ENCODE measurements around the gene UTP20.
"Not testable (repeated sequence)": the region's sequence is repeated elsewhere in the genome, so short reads cannot be mapped to it uniquely, and the experiment has no call there.

Gene UTP20

GRCh38 chr12:101361455-101361854 is 81.5 kb downstream of the UTP20 start:
- WGBS, 2 experiments: 92 to 95% methylated on average over 7 to 8 of the region's 8 CpGs
- peaks cover 6% of the 10 kb centered on the region for H3K36me3 ChIP-seq (ENCODE audit: control insufficient read depth, insufficient read depth, low read length)

GRCh38 chr12:101368016-101368415 is 88.1 kb downstream of the UTP20 start:
- Histone ChIP-seq H3K27me3 (ENCODE audit: control insufficient read depth, insufficient read depth, low read length, poor library complexity, severe bottlenecking) (no peaks in the 10 kb centered on the region), H3K4me1 (ENCODE audit: control insufficient read depth, insufficient read depth, low read length) (no peaks in the 10 kb centered on the region), H3K36me3 (ENCODE audit: control insufficient read depth, insufficient read depth, low read length) (peaks cover 5% of the 10 kb centered on the region), H3K27ac (ENCODE audit: insufficient read depth, low read depth, low read length, poor library complexity, severe bottlenecking) (no peak overlapping the region), H3K9me3 (ENCODE audit: control insufficient read depth, low read length) (no peaks in the 10 kb centered on the region), H3K4me3 (ENCODE audit: insufficient read depth, low read depth, low read length) (no peak overlapping the region)
- WGBS, 2 experiments: 93 to 94% methylated on average over 6 of the region's 6 CpGs

More at GRCh38 chr12:101361455-101361854, 81.5 kb downstream of the UTP20 start:
- H3K9me3 ChIP-seq (ENCODE audit: control insufficient read depth, low read length): no peaks in the 10 kb centered on the region
- no peak overlapping the region for H3K27ac ChIP-seq (ENCODE audit: insufficient read depth, low read depth, low read length, poor library complexity, severe bottlenecking)
- no peak overlapping the region for H3K4me3 ChIP-seq (ENCODE audit: insufficient read depth, low read depth, low read length)
- no peaks in the 10 kb centered on the region for H3K4me1 ChIP-seq (ENCODE audit: control insufficient read depth, insufficient read depth, low read length)
- no peaks in the 10 kb centered on the region for H3K27me3 ChIP-seq (ENCODE audit: control insufficient read depth, insufficient read depth, low read length, poor library complexity, severe bottlenecking)

- H3K36me3 ChIP-seq (ENCODE audit: control insufficient read depth, insufficient read depth, low read length): peaks cover 5% of the 10 kb centered on the region
- H3K4me1 ChIP-seq (ENCODE audit: control insufficient read depth, insufficient read depth, low read length): no peaks in the 10 kb centered on the region
- H3K27me3 ChIP-seq (ENCODE audit: control insufficient read depth, insufficient read depth, low read length, poor library complexity, severe bottlenecking): no peaks in the 10 kb centered on the region
- no peaks in the 10 kb centered on the region for H3K9me3 ChIP-seq (ENCODE audit: control insufficient read depth, low read length)
- H3K4me3 ChIP-seq (ENCODE audit: insufficient read depth, low read depth, low read length): no peak overlapping the region
- H3K27ac ChIP-seq (ENCODE audit: insufficient read depth, low read depth, low read length, poor library complexity, severe bottlenecking): no peak overlapping the region
- 100% methylated on average over 1 of the region's 1 CpG; no CpG with 5 or more reads in 1 of the 2 experiments for WGBS, 2 experiments
These were observed 92.5 kb downstream of the UTP20 start for GRCh38 chr12:101372431-101372830.

GRCh38 chr12:101375573-101375972 is 95.7 kb downstream of the UTP20 start:
- no peak overlapping the region for H3K4me3 ChIP-seq (ENCODE audit: insufficient read depth, low read depth, low read length)
- 95 to 100% methylated on average over 2 to 5 of the region's 5 CpGs for WGBS, 2 experiments
- H3K9me3 ChIP-seq (ENCODE audit: control insufficient read depth, low read length): no peaks in the 10 kb centered on the region
- no peaks in the 10 kb centered on the region for H3K4me1 ChIP-seq (ENCODE audit: control insufficient read depth, insufficient read depth, low read length)
- H3K36me3 ChIP-seq (ENCODE audit: control insufficient read depth, insufficient read depth, low read length): peaks cover 5% of the 10 kb centered on the region
- no peaks in the 10 kb centered on the region for H3K27me3 ChIP-seq (ENCODE audit: control insufficient read depth, insufficient read depth, low read length, poor library complexity, severe bottlenecking)
- H3K27ac ChIP-seq (ENCODE audit: insufficient read depth, low read depth, low read length, poor library complexity, severe bottlenecking): no peak overlapping the region

- no peaks in the 10 kb centered on the region for H3K27me3 ChIP-seq (ENCODE audit: control insufficient read depth, insufficient read depth, low read length, poor library complexity, severe bottlenecking)
- H3K4me1 ChIP-seq (ENCODE audit: control insufficient read depth, insufficient read depth, low read length): no peaks in the 10 kb centered on the region
- H3K27ac ChIP-seq (ENCODE audit: insufficient read depth, low read depth, low read length, poor library complexity, severe bottlenecking): no peak overlapping the region
- peaks cover 5% of the 10 kb centered on the region for H3K36me3 ChIP-seq (ENCODE audit: control insufficient read depth, insufficient read depth, low read length)
- H3K4me3 ChIP-seq (ENCODE audit: insufficient read depth, low read depth, low read length): no peak overlapping the region
- H3K9me3 ChIP-seq (ENCODE audit: control insufficient read depth, low read length): no peaks in the 10 kb centered on the region
These were observed 99.2 kb downstream of the UTP20 start for GRCh38 chr12:101379149-101379548.

- H3K4me1 ChIP-seq (ENCODE audit: control insufficient read depth, insufficient read depth, low read length); H3K27ac ChIP-seq (ENCODE audit: insufficient read depth, low read depth, low read length, poor library complexity, severe bottlenecking); H3K4me3 ChIP-seq (ENCODE audit: insufficient read depth, low read depth, low read length); H3K27me3 ChIP-seq (ENCODE audit: control insufficient read depth, insufficient read depth, low read length, poor library complexity, severe bottlenecking); H3K9me3 ChIP-seq (ENCODE audit: control insufficient read depth, low read length): not testable (repeated sequence)
- WGBS, 2 experiments: no CpG with 5 or more reads among the region's 3 CpGs
- H3K36me3 ChIP-seq (ENCODE audit: control insufficient read depth, insufficient read depth, low read length): peaks cover 33% of the 10 kb centered on the region
These were observed 111.3 kb downstream of the UTP20 start for GRCh38 chr12:101391181-101391580.

- Histone ChIP-seq H3K36me3 (ENCODE audit: control insufficient read depth, insufficient read depth, low read length) (no peaks in the 10 kb centered on the region), H3K9me3 (ENCODE audit: control insufficient read depth, low read length) (no peaks in the 10 kb centered on the region), H3K4me1 (ENCODE audit: control insufficient read depth, insufficient read depth, low read length) (peaks cover 7% of the 10 kb centered on the region), H3K4me3 (ENCODE audit: insufficient read depth, low read depth, low read length) (peak overlapping the region; percentile 65), H3K27me3 (ENCODE audit: control insufficient read depth, insufficient read depth, low read length, poor library complexity, severe bottlenecking) (no peaks in the 10 kb centered on the region), H3K27ac (ENCODE audit: insufficient read depth, low read depth, low read length, poor library complexity, severe bottlenecking) (peak overlapping the region; percentile 90)
- WGBS, 2 experiments: 3% methylated on average over 18 of the region's 18 CpGs
These were observed 127.1 kb downstream of the UTP20 start for GRCh38 chr12:101407049-101407435.

- peak within 1 kb of the TSS; percentile 65 for H3K4me3 ChIP-seq (ENCODE audit: insufficient read depth, low read depth, low read length)
- H3K36me3 ChIP-seq (ENCODE audit: control insufficient read depth, insufficient read depth, low read length): no peaks in the 10 kb centered on the region
- peak within 1 kb of the TSS; percentile 90 for H3K27ac ChIP-seq (ENCODE audit: insufficient read depth, low read depth, low read length, poor library complexity, severe bottlenecking)
- 0% methylated on average over 71 of the region's 71 CpGs for WGBS, 2 experiments
- no peaks in the 10 kb centered on the region for H3K9me3 ChIP-seq (ENCODE audit: control insufficient read depth, low read length)
- H3K4me1 ChIP-seq (ENCODE audit: control insufficient read depth, insufficient read depth, low read length): peaks cover 7% of the 10 kb centered on the region
- H3K27me3 ChIP-seq (ENCODE audit: control insufficient read depth, insufficient read depth, low read length, poor library complexity, severe bottlenecking): no peaks in the 10 kb centered on the region
These were observed 127.8 kb downstream of the UTP20 start, which contains the start of gene ARL1 for GRCh38 chr12:101407436-101408345. Gene ARL1 (minus strand): TSS chr12:101407772. CDS start chr12:101407645, 127 bp downstream.

- 83 to 87% methylated on average over 8 of the region's 8 CpGs for WGBS, 2 experiments
- not testable (repeated sequence) for H3K4me3 ChIP-seq (ENCODE audit: insufficient read depth, low read depth, low read length); H3K9me3 ChIP-seq (ENCODE audit: control insufficient read depth, low read length); H3K27me3 ChIP-seq (ENCODE audit: control insufficient read depth, insufficient read depth, low read length, poor library complexity, severe bottlenecking); H3K36me3 ChIP-seq (ENCODE audit: control insufficient read depth, insufficient read depth, low read length); H3K4me1 ChIP-seq (ENCODE audit: control insufficient read depth, insufficient read depth, low read length); H3K27ac ChIP-seq (ENCODE audit: insufficient read depth, low read depth, low read length, poor library complexity, severe bottlenecking)
These were observed 130.3 kb downstream of the UTP20 start for GRCh38 chr12:101410169-101410568.

- no peak overlapping the region for H3K4me3 ChIP-seq (ENCODE audit: insufficient read depth, low read depth, low read length)
- no peaks in the 10 kb centered on the region for H3K9me3 ChIP-seq (ENCODE audit: control insufficient read depth, low read length)
- H3K4me1 ChIP-seq (ENCODE audit: control insufficient read depth, insufficient read depth, low read length): no peaks in the 10 kb centered on the region
- no peaks in the 10 kb centered on the region for H3K27me3 ChIP-seq (ENCODE audit: control insufficient read depth, insufficient read depth, low read length, poor library complexity, severe bottlenecking)
- H3K36me3 ChIP-seq (ENCODE audit: control insufficient read depth, insufficient read depth, low read length): no peaks in the 10 kb centered on the region
- H3K27ac ChIP-seq (ENCODE audit: insufficient read depth, low read depth, low read length, poor library complexity, severe bottlenecking): no peak overlapping the region
- 42% methylated on average over 2 of the region's 2 CpGs; no CpG with 5 or more reads in 1 of the 2 experiments for WGBS, 2 experiments
These were observed 134.7 kb downstream of the UTP20 start for GRCh38 chr12:101414533-101415119.

Data from ectodermal cell (in vitro differentiated cells).